Measurements from ENCODE around the gene MICAL3. TPM values are rescaled to one million over a fixed set of nuclear protein-coding genes. Genes with fewer than 3 reads are reported as not detected.

MICAL3 gene
- total RNA-seq, 1 donor from 2014 or later = 28.2 TPM

- DNase-seq = no peak
Observed at GRCh38 chr22:17929909-17930308, 94.5 kb downstream of the MICAL3 start.

DNA sequence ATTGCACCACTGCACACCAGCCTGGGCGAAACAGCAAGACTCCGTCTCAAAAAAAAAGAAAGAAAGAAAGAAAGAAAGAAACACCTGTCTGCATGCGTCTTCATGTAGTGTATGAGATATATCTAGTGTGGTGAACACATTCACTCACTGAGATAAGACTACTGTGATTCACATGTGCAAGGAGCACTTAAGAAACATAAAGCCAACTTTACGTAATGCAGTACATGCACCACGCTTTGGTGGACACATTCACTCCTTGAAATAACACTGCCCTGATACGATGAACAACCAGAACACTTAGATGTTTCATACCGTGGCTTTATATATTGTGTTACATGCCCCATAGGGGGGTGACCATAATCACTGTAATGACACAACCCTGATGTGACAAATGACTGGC is 96.0 kb downstream of the MICAL3 start:
- no peak for DNase-seq

GRCh38 chr22:17927062-17927461 is 97.3 kb downstream of the MICAL3 start:
- no peak for DNase-seq

DNA sequence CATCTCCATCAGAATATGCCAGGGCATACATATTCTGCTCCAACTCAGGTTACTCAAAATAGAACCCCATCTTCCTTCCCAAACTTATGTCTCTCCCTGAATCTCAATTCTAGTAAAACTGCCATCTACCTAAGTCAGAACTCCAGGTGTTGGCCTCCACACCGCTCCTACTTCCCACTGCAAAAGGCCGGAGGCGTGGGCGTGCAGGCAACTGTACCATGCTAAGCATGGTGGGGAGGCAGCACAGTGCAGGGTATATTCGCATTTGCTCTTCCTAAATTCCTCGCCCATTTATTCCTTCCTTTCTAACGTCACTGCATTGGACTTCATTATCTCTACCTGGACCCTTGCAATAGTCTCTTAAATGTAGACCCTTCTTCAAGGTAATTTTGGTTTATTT is 97.8 kb downstream of the MICAL3 start:
- no peak for DNase-seq

GRCh38 chr22:17925431-17925841 is 98.9 kb downstream of the MICAL3 start:
- DNase-seq = no peak

GRCh38 chr22:17924735-17925364 is 99.5 kb downstream of the MICAL3 start:
- DNase-seq = no peak

DNA sequence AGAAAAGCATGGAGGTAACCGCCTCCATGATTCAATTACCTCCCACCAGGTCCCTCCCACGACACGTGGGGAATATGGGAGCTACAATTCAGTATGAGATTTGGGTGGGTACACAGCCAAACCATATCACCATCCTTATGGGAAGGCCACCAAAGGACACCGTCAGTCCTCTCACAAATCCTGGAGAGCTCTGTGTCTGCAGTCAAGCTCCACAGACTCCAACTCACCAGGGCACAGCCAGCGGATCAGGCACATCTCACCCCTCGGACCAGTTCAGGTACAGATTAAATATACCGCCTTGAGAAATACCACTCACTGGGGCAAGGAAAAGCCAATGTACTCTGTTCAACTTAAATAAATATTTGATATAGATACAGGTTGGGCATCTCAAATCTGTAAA is 100.3 kb downstream of the MICAL3 start:
- no peak for DNase-seq

- DNase-seq = no peak
Observed at GRCh38 chr22:17922925-17923903, 101.1 kb downstream of the MICAL3 start.

DNA sequence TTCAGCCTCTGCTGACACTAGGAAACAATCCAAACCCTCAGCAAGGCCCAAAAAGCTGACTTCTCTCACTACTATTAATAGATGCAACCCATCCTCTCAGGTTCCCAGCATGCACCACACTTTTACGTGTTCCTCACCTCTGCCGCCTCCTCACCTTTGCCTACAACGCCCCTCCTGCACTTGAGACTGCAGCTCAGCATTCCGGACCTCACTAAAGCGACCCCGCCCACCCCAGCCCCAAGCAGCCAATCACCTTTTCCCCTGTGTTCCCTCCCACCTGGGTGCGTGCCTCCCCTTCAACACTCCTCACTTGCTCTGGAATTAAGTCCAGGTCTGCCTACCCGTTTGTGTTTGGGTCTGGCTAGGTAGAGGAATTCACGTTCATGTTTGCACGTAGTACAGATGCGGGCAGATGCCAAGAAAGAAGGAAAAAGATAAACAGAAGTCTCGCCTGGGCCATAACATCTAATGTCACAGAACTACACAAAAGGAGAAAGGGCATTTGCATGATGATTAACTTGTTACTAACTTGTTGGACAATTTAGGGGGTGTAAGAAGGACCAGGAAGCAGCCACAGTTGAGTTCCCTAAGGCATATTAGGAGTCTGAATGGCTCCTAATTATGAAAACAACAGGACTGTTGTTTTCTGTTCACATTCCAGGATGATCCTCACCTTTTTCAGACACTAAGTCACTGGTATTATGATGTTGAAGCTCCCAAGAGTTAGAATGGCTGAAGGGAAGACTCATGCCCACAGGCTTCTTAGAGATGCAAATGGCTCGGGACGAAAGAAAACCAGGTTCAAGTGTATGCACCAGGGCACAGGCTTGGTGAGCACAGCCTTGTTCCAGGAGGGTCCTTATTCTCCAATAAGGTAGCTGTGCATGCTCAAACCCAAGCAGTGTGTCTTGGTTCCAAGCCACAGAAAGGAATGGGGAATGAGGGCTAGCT is 102.2 kb downstream of the MICAL3 start:
- DNase-seq = no peak

GRCh38 chr22:17920992-17921650 is 103.2 kb downstream of the MICAL3 start:
- no peak for DNase-seq

GRCh38 chr22:17920145-17920605 is 104.2 kb downstream of the MICAL3 start:
- DNase-seq = no peak

DNA sequence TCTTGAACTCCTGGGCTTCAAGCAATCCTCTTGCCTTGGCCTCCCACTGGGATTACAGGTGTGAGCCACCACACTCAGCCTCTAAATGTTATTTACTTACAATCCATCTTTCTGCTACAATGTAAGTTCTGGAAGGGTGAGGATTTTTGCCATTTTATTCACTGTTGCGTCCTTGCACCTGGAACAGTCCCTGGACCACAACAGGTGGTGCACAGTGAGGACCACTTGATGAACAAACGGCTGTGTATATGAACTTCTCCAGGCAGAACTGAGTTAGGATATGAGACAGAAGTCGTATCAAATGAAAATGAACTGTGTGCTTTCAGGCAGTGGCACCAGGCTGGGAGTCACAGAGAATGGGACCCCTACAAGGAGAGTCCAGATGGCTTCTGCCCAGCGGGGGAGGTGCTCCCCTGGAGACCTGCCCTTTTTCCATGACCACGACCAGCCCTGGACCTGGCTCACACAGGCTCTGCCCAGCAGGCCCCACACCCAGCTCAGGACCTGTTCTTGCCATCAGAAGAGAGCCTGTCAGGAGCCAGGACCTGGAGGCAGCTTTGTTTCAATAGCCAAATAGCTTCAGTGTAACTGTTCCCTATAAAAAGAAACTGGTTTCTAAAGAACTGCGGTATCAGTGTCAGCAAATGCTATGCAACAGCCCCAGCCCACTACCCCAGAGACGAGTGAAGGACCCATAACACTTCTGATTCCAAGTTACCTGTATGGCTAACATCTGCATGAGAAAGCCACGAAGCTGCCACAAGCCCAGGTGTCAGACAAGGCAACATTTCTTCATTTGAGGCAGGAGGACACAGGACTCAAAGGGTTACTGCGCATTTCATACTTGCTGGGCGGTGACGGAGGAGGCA is 104.9 kb downstream of the MICAL3 start:
- no peak for DNase-seq

- no peak for DNase-seq
Observed at GRCh38 chr22:17918840-17919239, 105.5 kb downstream of the MICAL3 start.

- DNase-seq = no peak
Observed at GRCh38 chr22:17917490-17917983, 106.8 kb downstream of the MICAL3 start.

DNA sequence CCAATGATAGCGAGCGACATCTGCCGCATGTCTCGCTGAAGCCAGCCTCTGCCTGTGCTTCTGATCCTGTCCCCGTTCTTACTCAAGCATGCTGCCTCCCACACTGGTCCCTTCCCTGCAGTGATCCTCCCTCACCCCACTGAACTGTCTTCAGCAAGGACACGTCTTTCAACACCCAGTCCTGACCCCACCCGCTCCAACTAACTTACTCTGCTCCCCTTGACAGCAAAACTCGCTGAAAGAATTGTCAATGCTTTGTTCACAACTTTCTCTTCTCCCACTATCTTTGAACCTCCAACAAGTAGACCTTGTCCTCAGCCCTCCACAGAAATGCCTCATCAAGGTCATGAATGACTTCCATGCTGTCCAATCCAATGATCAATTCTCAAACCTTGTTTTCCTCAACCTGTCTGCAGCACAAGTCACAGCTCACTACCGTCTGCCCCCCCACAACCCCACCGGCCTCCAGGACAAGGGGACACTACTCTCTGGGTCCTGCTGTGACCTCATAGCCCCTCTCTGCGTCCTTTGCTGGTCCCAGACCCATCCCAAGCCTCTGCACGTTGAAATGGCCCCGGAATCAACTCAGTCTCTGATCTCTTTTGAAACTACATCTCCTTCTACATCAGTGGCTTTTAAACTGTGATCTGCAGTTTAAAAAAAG is 108.0 kb downstream of the MICAL3 start:
- DNase-seq = no peak

GRCh38 chr22:17915676-17916075 is 108.7 kb downstream of the MICAL3 start:
- DNase-seq = no peak

GRCh38 chr22:17915188-17915587 is 109.2 kb downstream of the MICAL3 start:
- DNase-seq = no peak

DNA sequence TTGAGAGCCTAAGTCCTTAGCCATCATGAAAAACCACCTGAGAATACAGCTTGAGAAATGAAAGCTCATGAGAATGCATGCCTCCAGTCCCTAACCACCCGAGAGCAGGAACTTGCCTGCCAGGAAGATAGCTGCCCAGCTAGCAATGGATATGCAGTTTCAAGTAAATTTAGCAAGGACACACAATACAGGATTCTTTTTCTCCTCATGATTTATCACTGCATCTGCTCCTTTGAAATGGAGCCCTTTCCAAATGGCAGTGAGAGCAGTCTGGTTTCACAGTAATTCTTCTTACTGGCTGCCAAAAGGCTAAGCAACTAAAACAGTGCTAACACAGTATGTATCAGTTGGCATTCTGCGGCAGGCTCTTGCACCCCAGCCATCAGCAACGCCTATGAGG is 109.9 kb downstream of the MICAL3 start:
- no peak for DNase-seq

- DNase-seq = no peak
Observed at GRCh38 chr22:17913801-17914347, 110.5 kb downstream of the MICAL3 start.

Measured in skin of body (tissue), 2 donors.